NCI-H2196 (cell line): Measurements from ENCODE around the gene ETFA.
A peak's percentile ranks its signal among the peaks of the same experiment; 100 is the strongest.

Source experiments
- DNase-seq: peaks from one replicate; lab custom pipeline; 2025; ENCODE audit not compliant: unreplicated experiment; lab: John Stamatoyannopoulos, UW

The ETFA gene

GRCh38 chr15:76311100-76311953 lies at the start of gene ETFA:
Gene ETFA (minus strand): TSS chr15:76311469. CDS start chr15:76311388, 81 bp downstream.
- peak; percentile 84 for DNase-seq

GRCh38 chr15:76360416-76360815 lies 49.1 kb upstream of the ETFA start:
- no peak for DNase-seq

DNA sequence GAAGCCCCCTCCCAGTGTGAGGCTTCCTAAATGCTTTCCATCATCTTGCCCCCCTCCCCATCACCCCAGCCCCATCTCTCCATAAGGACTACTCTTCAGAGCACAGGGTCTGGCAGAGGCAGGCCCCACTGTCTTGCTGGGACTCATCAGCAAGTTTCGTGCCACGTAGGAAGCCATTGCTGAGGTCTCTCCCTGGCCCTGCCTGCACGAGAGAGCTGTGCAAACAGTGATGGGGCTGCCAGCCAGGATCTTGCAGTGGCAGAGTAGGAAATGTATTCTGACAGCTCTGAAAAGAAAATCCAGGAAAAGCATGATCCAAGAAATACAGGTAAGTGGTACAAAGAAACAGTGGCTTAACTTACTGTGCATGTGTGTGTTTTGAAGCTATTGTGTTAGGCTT lies 47.9 kb upstream of the ETFA start:
- DNase-seq: no peak

DNA sequence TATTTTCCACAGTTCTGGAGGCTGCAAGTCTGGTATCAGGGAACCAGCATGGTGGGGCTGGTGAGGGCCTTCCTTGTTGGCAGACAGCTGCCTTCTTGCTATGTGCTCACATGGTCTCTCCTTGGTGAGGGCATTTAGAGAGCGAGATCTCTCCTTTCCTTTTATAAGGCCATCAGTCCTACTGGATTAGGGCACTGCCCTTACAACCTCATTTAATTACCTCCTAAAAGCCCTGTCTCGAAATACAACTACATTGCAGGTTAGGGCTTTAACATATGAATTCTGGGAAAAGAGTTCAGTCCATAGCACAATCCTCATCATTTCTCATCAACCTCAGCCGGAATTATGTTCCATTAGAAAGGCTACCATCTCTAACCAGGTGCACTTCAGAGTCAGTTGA lies 47.2 kb upstream of the ETFA start:
- no peak for DNase-seq

DNA sequence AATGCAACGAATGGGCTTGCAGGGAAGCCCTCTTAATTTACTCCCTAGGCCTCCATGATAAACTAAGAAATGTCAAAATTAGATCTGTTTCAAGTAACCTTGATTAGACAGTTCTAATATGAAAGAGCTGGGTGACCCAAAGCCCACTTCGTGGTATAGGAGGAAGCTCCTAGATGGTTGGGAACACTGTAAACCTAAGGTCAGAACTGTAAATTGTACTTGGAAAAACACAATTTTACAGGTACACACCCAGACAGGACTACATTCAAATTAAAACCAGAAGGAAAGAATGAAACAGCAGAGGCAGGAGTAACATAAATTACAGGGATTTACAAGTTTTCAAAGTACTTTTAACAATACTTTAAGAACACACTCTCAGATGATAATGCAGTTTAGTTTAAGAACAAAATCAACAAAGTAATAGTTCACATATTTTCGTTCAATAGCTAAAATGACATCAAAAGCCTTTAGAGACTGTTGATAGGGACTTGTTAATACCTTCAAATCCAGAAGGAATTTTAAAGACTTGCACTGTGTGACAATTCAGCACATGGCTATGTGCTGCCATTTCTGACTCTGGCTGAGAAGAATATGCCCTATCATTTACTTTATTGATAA lies 43.7 kb upstream of the ETFA start:
- no peak for DNase-seq

DNA sequence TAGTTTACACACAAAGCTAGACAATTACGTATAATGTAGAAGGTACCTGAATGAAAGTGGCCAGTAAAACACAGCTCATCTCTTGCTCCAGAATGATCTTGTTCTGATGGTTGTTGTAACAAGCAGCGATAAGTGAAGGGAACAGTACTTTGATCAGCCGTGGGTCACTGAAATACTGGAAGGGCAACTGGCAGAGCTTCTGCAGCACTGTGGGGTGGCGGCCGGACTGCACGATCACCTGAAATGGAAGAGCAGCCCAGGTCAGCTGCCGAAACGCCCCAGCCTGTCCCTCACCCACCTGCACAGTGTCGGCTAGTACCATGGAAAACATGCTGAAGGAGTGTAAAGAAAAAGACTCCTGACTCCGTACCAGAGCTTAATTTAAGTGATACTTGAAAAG lies 42.6 kb upstream of the ETFA start:
- no peak for DNase-seq

GRCh38 chr15:76353023-76353577 lies 41.8 kb upstream of the ETFA start:
- DNase-seq: no peak

GRCh38 chr15:76349301-76350070 lies 38.2 kb upstream of the ETFA start:
- no peak for DNase-seq

- no peak for DNase-seq
Observed at GRCh38 chr15:76347482-76348055, 36.3 kb upstream of the ETFA start.

DNA sequence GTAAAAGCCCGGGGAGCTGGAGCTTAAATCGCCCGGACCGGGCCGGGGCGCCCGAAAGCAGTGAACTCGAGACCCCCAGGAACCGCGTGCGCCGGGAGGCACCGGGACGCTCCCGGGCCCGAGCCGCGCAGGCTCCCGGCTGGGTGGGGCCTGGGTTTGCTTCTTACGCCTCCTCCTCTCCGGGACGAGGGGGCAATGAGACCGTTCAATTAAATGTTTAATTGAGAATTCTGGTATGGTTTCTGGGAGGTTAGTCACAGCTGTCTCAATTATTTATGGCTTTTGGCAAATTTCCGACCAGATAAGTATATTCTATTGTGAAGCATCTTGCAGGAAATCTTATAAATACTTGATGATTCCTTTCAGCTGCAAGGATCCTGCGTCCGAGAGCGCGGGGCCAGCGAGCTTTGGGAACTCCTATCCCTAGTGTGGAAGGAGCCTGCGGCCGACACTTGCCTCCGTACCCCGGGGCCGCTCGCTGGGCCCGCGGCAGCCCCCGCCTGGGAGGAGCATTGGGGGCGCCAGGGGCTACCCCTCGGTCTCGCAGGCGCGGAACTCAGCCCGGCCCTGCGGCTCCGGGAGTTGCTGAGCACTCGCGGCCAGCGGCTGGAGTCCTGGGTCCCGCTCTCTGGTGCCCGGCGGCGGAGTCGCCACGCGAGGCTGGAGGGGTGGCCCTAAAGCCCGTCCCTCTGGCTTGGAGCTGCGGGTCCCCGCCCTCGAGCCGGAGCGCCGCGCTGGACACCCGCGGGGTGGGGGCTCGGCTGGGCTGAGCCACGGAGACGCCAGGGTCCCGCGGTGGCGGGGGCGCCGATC lies 35.6 kb upstream of the ETFA start:
- DNase-seq: no peak

DNA sequence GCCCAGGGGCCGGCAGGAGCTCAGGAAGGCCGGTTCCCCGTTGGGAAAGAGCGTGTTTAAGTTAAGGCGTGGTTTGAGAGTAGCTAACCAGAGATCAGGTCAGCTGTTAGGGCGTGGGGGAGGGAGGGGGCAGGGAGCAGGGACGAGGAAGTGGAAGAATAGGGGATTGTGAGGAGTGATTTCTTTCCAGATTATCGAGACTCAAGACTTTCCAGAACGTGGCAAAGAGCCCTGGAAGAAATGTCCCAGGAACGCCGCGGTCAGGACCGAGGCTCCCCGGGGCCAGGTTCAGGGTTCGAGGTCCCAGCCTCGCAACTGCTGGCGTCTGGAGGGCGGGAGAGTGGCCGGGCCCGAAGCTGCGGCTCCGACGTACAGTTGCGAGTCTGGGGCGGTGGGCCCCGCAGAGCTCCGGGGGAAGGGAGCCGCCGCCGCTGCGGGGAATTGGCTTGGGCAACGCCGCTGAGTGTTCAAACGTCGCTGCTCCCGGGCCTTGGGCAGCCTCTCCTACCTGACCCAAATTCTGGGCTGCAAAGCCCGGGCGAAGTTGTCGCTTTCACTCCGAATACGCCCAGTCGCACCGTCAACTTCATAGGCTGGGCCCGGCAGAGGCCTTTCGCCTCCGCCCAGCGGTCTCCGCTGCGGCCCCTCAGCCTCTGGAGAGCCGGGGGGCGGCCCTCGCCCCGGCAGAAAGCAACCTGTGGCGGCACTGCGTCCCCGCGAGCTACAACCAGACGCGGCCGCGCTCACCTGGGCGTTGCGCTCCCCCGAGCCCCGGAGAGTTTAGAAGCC lies 34.8 kb upstream of the ETFA start:
- DNase-seq: no peak

DNA sequence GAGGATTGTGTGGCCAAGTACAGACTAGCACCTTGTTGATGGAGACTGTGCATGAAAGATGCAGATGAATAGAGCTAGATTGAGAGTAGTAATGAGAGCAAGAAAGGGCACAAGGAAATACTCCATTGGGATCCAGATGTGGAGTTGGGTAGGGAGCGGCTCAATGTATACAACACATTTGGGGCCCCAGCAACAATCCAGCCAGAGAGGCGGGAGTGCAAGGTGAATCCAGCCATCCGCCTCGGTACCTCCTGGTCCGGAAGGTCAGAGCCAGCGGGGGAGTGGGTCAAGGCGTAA lies 34.3 kb upstream of the ETFA start:
- DNase-seq: no peak

DNA sequence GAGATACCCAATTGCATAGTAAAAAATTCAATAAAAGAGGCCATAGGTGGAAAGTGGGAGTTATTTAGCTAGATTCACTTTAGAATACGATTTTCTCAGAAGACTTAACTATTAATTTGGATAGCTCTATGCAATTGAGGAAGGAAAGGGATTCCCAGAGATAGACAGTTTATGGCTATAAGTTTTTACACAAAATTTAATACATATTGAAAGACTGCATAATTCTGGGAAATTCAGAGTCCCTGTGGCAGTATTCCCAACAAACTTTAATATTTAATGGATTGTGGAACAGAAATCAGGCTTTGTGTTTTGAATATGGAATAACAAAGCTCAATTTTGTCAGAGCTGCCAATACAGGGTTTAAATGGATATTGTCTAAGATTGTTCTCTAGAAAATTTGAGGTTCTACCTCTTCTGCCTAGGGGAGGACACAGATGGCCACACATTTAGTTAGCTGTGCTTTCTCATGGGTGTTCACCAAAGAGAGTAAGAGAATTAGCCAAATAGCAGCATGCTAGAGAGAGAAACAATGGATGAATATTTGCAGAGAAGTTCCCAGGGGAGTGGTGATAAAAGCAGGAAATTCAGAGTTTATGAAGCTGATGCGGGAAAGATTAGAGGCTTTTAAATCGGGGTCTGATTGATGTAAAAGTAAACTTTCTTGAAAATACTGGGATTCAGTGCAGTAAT lies 33.8 kb upstream of the ETFA start:
- DNase-seq: no peak

- no peak for DNase-seq
Observed at GRCh38 chr15:76343313-76343996, 32.2 kb upstream of the ETFA start.

- DNase-seq: no peak
Observed at GRCh38 chr15:76342382-76343201, 31.3 kb upstream of the ETFA start.

DNA sequence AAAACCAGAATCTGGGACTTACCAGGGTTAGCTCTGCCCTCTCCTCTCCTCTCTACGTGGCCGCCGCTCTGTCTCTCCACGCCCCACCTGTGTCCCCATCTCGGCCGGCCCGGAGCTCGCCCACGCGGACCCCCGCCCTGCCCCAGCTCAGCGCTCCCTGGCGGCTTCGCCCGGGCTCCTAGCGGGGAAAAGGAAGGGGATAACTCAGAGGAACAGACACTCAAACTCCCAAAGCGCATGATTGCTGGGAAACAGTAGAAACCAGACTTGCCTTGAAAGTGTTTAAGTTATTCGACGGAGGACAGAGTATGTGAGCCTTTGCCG lies 30.8 kb upstream of the ETFA start:
- no peak for DNase-seq

DNA sequence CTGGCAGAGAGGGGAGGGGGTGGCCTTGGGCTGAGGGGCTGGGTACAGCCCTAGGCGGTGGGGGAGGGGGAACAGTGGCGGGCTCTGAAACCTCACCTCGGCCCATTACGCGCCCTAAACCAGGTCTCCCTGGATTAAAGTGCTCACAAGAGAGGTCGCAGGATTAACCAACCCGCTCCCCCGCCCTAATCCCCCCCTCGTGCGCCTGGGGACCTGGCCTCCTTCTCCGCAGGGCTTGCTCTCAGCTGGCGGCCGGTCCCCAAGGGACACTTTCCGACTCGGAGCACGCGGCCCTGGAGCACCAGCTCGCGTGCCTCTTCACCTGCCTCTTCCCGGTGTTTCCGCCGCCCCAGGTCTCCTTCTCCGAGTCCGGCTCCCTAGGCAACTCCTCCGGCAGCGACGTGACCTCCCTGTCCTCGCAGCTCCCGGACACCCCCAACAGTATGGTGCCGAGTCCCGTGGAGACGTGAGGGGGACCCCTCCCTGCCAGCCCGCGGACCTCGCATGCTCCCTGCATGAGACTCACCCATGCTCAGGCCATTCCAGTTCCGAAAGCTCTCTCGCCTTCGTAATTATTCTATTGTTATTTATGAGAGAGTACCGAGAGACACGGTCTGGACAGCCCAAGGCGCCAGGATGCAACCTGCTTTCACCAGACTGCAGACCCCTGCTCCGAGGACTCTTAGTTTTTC lies 30.2 kb upstream of the ETFA start:
- no peak for DNase-seq
